Adrenal gland (tissue), 5 donors: Measurements from ENCODE around the gene HAPSTR1.

ENCODE experiments used
- CTCF ChIP-seq, 6 experiments: fragments of 450-650 bp in 4 of 6; fragments of 200-600 bp in 2 of 6; sonication (generic) in 1 of 6; IDR thresholded peaks; 1 replicate in 5 of 6; 2 replicates in 1 of 6; pipeline versions ENCODE4 v1.5.1 to v1.8.0; 2016 to 2021; ENCODE audit warnings: antibody characterized with exemption in 6 of 6, mild to moderate bottlenecking in 2 of 6, moderate library complexity in 1 of 6
- POLR2A ChIP-seq, 2 donors: fragments of 450-650 bp; IDR thresholded peaks; one replicate each; pipeline ENCODE4 v1.6.1; 2017; ENCODE audit warnings: antibody characterized with exemption in 2 of 2, mild to moderate bottlenecking in 2 of 2, moderate library complexity in 1 of 2
- donor health status: DM: no; HTN: no; CAD: no.

- TF ChIP-seq POLR2A (IDR thresholded peaks at IDR 0.05) (no peak), CTCF (IDR thresholded peaks at IDR 0.05) (no peak)
These were observed 45.2 kb downstream of the HAPSTR1 start for GRCh38 chr16:9136596-9136995.
